Melanocyte of skin (primary cell): ENCODE results near the gene PWWP2B. TPM values are rescaled to one million over a fixed set of nuclear protein-coding genes. Genes with fewer than 3 reads are reported as not detected.

Experiments
- total RNA-seq, 2 donors: library from RNA; depleted of rRNA; stranded (reverse); fragments of >200 nt; gene quantifications; 2 replicates each; pipeline ENCODE4 v1.2.3, GENCODE V29; 2012

The PWWP2B gene
- 10 to 100 TPM; 19.6 to 23.0 TPM for total RNA-seq

DNA sequence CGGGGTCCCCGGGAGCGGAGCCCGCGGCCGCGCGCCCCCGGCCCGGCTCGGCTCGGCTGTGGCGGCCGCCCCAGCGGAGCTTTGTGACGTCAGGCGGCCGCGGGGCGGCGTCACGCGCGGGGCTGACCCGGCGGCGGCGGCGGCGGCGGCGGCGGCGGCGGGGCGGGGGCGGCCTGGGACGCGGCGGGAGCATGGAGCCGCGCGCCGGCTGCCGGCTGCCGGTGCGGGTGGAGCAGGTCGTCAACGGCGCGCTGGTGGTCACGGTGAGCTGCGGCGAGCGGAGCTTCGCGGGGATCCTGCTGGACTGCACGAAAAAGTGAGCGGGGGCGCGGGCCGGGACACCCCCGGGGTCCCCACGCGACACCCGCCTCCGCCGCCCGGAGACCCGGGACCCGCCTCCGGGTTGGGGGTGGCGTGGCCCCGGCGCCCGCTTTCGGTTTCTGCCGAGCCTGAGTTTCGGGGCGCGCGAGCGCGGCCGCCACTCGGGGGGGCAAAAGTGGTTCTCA lies at the start of gene PWWP2B:
PWWP2B (plus strand) TSS at position 165 of the 506 bp plus-strand sequence; CDS start at position 192, 27 bp downstream.

Other genes with a start within 250 kb of the PWWP2B start
- gene DPYSL4, start 210.3 kb upstream of the PWWP2B start, total RNA-seq = 10 to 100 TPM in 1 of 2 donors, 1 to 10 TPM in 1; 9.0 to 10.3 TPM
- 10 to 100 TPM; 11.0 to 14.3 TPM for gene STK32C, start 89.2 kb upstream of the PWWP2B start, total RNA-seq
- gene LRRC27, start 65.0 kb upstream of the PWWP2B start, total RNA-seq = 1 to 10 TPM; 10.0 TPM
- gene INPP5A, start 140.6 kb downstream of the PWWP2B start, total RNA-seq = 10 to 100 TPM; 19.6 to 26.8 TPM